Mesothelial cell of epicardium (in vitro differentiated cells): ENCODE measurements around the gene JUN. TPM values are rescaled to one million over a fixed set of nuclear protein-coding genes. Genes with fewer than 3 reads are reported as not detected.
A peak's percentile ranks its signal among the peaks of the same experiment; 100 is the strongest.

ENCODE experiments used
- DNase-seq, 2 experiments: peaks; one replicate each; pipeline ENCODE4 v3.0.0; 2021; ENCODE audit warnings: low spot score in 2 of 2; ENCODE audit not compliant: unreplicated experiment in 2 of 2
- H3K27ac Mint-ChIP-seq: 2 replicates; pipeline ENCODE4 v1.8.0; 2021; ENCODE audit warnings: mixed read lengths
- H3K27me3 Mint-ChIP-seq: 2 replicates; pipeline ENCODE4 v1.8.0; 2021; ENCODE audit warnings: low read depth, mixed read lengths
- H3K36me3 Mint-ChIP-seq: 2 replicates; pipeline ENCODE4 v1.8.0; 2021; ENCODE audit warnings: mixed read lengths
- H3K4me1 Mint-ChIP-seq: 2 replicates; pipeline ENCODE4 v1.8.0; 2021; ENCODE audit warnings: mixed read lengths
- H3K4me3 Mint-ChIP-seq: 2 replicates; pipeline ENCODE4 v1.8.0; 2021; ENCODE audit warnings: mild to moderate bottlenecking, moderate library complexity, mixed read lengths
- H3K9me3 Mint-ChIP-seq: 2 replicates; pipeline ENCODE4 v1.8.0; 2021; ENCODE audit warnings: mixed read lengths
- CTCF ChIP-seq: fragments of 200-600 bp; sonication (generic); IDR thresholded peaks from one replicate; pipeline ENCODE4 v1.5.0; 2021; ENCODE audit warnings: antibody characterized with exemption; ENCODE audit not compliant: unreplicated experiment
- total RNA-seq: library from RNA; stranded (reverse); gene quantifications from 3 replicates; pipeline ENCODE4 v1.2.1, GENCODE V29; 2021

Gene JUN
- total RNA-seq, 1 donor from 2014 or later, result 242 TPM

GRCh38 chr1:58809325-58810010, 25.6 kb upstream of the JUN start:
- Mint-ChIP-seq H3K9me3 (no peaks in the 10 kb centered on the region), H3K27ac (peak overlapping the region; percentile 80), H3K27me3 (no peaks in the 10 kb centered on the region), H3K4me3 (no peak overlapping the region), H3K4me1 (peaks cover 29% of the 10 kb centered on the region), H3K36me3 (no peaks in the 10 kb centered on the region)
- no peak for TF ChIP-seq CTCF
- DNase-seq, result no peak

- no peak for DNase-seq
- Mint-ChIP-seq H3K9me3 (no peaks in the 10 kb centered on the region), H3K4me1 (peaks cover 33% of the 10 kb centered on the region), H3K27me3 (no peaks in the 10 kb centered on the region), H3K27ac (peak overlapping the region; percentile 5), H3K36me3 (no peaks in the 10 kb centered on the region), H3K4me3 (no peak overlapping the region)
- no peak for TF ChIP-seq CTCF
Measured at GRCh38 chr1:58808077-58808476, 24.2 kb upstream of the JUN start.

- H3K27ac Mint-ChIP-seq, result no peak overlapping the region
- H3K4me1 Mint-ChIP-seq, result peaks cover 36% of the 10 kb centered on the region
- DNase-seq, result no peak
- H3K9me3 Mint-ChIP-seq, result no peaks in the 10 kb centered on the region
- no peak overlapping the region for H3K4me3 Mint-ChIP-seq
- no peak for TF ChIP-seq CTCF
- H3K27me3 Mint-ChIP-seq, result no peaks in the 10 kb centered on the region
- H3K36me3 Mint-ChIP-seq, result no peaks in the 10 kb centered on the region
Measured at GRCh38 chr1:58805716-58806571, 22.1 kb upstream of the JUN start.

GRCh38 chr1:58804853-58805565, 21.2 kb upstream of the JUN start:
- Mint-ChIP-seq H3K4me1 (peaks cover 38% of the 10 kb centered on the region), H3K27ac (no peak overlapping the region), H3K4me3 (no peak overlapping the region), H3K27me3 (no peaks in the 10 kb centered on the region), H3K9me3 (no peaks in the 10 kb centered on the region), H3K36me3 (no peaks in the 10 kb centered on the region)
- DNase-seq, result no peak
- TF ChIP-seq CTCF, result no peak

GRCh38 chr1:58803858-58804257, 20.0 kb upstream of the JUN start:
- Mint-ChIP-seq H3K36me3 (no peaks in the 10 kb centered on the region), H3K4me3 (no peak overlapping the region), H3K9me3 (no peaks in the 10 kb centered on the region), H3K27me3 (no peaks in the 10 kb centered on the region), H3K27ac (peak overlapping the region; percentile 36), H3K4me1 (peaks cover 38% of the 10 kb centered on the region)
- no peak for TF ChIP-seq CTCF
- no peak for DNase-seq
